ENCODE measurements around the gene GARIN1A. TPM values are rescaled to one million over a fixed set of nuclear protein-coding genes. Genes with fewer than 3 reads are reported as not detected.
"Not testable (repeated sequence)": the region's sequence is repeated elsewhere in the genome, so short reads cannot be mapped to it uniquely, and the experiment has no call there.

Gene GARIN1A
- total RNA-seq, 1 experiment from 2014 or later: 0.68 TPM

GRCh38 chr7:128663223-128663622, 8.9 kb upstream of the GARIN1A start:
- not testable (repeated sequence) for H3K27ac ChIP-seq; H3K4me1 ChIP-seq (replicated peaks); H3K27me3 ChIP-seq (replicated peaks); H3K36me3 ChIP-seq; DNase-seq (ENCODE audit: low read depth in 1 of 2, low spot score in 2 of 2); H3K4me3 ChIP-seq
- peaks cover 10% of the 10 kb centered on the region; the same call in 1 of the 2 replicates for H3K9me3 ChIP-seq (replicated peaks)

DNA sequence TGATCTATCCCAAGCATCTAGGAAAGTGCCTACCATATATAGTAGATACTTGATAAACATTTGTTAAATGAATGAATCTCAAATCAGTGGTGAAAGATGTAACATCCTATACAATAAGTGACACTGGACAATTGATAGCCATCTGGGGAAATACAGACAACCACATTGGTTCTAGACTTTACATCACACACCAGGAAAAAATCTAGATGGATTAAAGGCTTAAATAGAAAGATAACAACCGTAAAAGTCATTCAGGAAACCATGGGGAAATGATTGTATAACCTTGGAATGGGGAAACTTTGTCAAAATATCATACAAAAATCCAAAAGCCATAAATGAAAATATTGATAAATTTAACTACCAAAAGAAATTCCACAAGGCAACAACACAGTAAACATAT, 7.0 kb upstream of the GARIN1A start:
- no peaks in the 10 kb centered on the region for H3K27me3 ChIP-seq (replicated peaks)
- H3K27ac ChIP-seq: no peak overlapping the region
- H3K4me3 ChIP-seq: no peak overlapping the region
- no peak for DNase-seq (ENCODE audit: low read depth in 1 of 2, low spot score in 2 of 2)
- peaks cover 10% of the 10 kb centered on the region; the same call in 1 of the 2 replicates for H3K9me3 ChIP-seq (replicated peaks)
- H3K36me3 ChIP-seq: peaks cover 3% of the 10 kb centered on the region; the same call in 1 of the 2 replicates
- H3K4me1 ChIP-seq (replicated peaks): no peaks in the 10 kb centered on the region

- H3K27ac ChIP-seq: no peak overlapping the region
- H3K36me3 ChIP-seq: peaks cover 3% of the 10 kb centered on the region; the same call in 1 of the 2 replicates
- H3K9me3 ChIP-seq (replicated peaks): peaks cover 9% of the 10 kb centered on the region; the same call in 1 of the 2 replicates
- no peaks in the 10 kb centered on the region for H3K27me3 ChIP-seq (replicated peaks)
- no peaks in the 10 kb centered on the region for H3K4me1 ChIP-seq (replicated peaks)
- no peak overlapping the region for H3K4me3 ChIP-seq
- DNase-seq (ENCODE audit: low read depth in 1 of 2, low spot score in 2 of 2): peak in 1 of 2 experiments; percentile 16
These were observed 5.9 kb upstream of the GARIN1A start for GRCh38 chr7:128666200-128666599.

GRCh38 chr7:128672927-128673517, 930 bp downstream of the GARIN1A start:
- Histone ChIP-seq H3K4me1 (replicated peaks) (no peaks in the 10 kb centered on the region), H3K27me3 (replicated peaks) (no peaks in the 10 kb centered on the region), H3K9me3 (replicated peaks) (no peaks in the 10 kb centered on the region), H3K27ac (no peak overlapping the region), H3K36me3 (no peaks in the 10 kb centered on the region), H3K4me3 (no peak overlapping the region)
- DNase-seq (ENCODE audit: low read depth in 1 of 2, low spot score in 2 of 2): peak in 1 of 2 experiments; percentile 19

GRCh38 chr7:128673571-128673970, 1.5 kb downstream of the GARIN1A start:
- Histone ChIP-seq H3K27ac (no peak overlapping the region), H3K27me3 (replicated peaks) (no peaks in the 10 kb centered on the region), H3K4me3 (no peak overlapping the region), H3K9me3 (replicated peaks) (no peaks in the 10 kb centered on the region), H3K4me1 (replicated peaks) (no peaks in the 10 kb centered on the region), H3K36me3 (no peaks in the 10 kb centered on the region)
- DNase-seq (ENCODE audit: low read depth in 1 of 2, low spot score in 2 of 2): no peak

- DNase-seq (ENCODE audit: low read depth in 1 of 2, low spot score in 2 of 2): no peak
- Histone ChIP-seq H3K27ac (no peak overlapping the region), H3K36me3 (no peaks in the 10 kb centered on the region), H3K4me1 (replicated peaks) (no peaks in the 10 kb centered on the region), H3K4me3 (no peak overlapping the region), H3K9me3 (replicated peaks) (no peaks in the 10 kb centered on the region), H3K27me3 (replicated peaks) (no peaks in the 10 kb centered on the region)
These were observed 4.6 kb downstream of the GARIN1A start for GRCh38 chr7:128676665-128677064.

DNA sequence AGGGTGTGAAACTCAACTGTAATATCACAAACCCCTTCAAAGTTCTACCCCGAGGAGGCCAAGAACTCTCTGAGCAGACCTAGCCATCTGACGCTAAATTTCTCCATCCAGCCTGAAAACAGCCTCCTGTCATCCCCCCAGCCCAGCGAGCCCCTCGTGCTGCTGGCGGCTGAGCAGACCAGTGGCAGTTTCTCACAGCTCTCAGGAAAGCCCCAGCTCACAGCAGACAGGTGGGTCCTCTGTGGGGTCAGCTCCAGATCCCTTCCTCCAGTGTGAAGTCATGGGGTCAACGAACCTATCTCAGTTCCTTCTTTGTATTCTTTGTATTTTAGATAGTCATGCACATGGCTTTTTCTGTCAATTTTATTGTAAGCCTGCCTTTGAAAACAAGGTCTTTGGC, 7.8 kb downstream of the GARIN1A start:
- H3K36me3 ChIP-seq: no peaks in the 10 kb centered on the region
- H3K27ac ChIP-seq: no peak overlapping the region
- no peak overlapping the region for H3K4me3 ChIP-seq
- no peak for DNase-seq (ENCODE audit: low read depth in 1 of 2, low spot score in 2 of 2)
- no peaks in the 10 kb centered on the region for H3K9me3 ChIP-seq (replicated peaks)
- no peaks in the 10 kb centered on the region for H3K27me3 ChIP-seq (replicated peaks)
- no peaks in the 10 kb centered on the region for H3K4me1 ChIP-seq (replicated peaks)

- H3K36me3 ChIP-seq: no peaks in the 10 kb centered on the region; the same call in 1 of the 2 replicates
- H3K9me3 ChIP-seq (replicated peaks): no peaks in the 10 kb centered on the region
- H3K4me3 ChIP-seq: no peak overlapping the region
- no peaks in the 10 kb centered on the region for H3K27me3 ChIP-seq (replicated peaks)
- no peak for DNase-seq (ENCODE audit: low read depth in 1 of 2, low spot score in 2 of 2)
- H3K27ac ChIP-seq: no peak overlapping the region
- H3K4me1 ChIP-seq (replicated peaks): no peaks in the 10 kb centered on the region
These were observed 9.9 kb downstream of the GARIN1A start for GRCh38 chr7:128681794-128682537.

GRCh38 chr7:128683270-128683669, 11.2 kb downstream of the GARIN1A start:
- H3K9me3 ChIP-seq (replicated peaks); H3K36me3 ChIP-seq; H3K4me3 ChIP-seq; H3K4me1 ChIP-seq (replicated peaks); DNase-seq (ENCODE audit: low read depth in 1 of 2, low spot score in 2 of 2); H3K27ac ChIP-seq; H3K27me3 ChIP-seq (replicated peaks): not testable (repeated sequence)

DNA sequence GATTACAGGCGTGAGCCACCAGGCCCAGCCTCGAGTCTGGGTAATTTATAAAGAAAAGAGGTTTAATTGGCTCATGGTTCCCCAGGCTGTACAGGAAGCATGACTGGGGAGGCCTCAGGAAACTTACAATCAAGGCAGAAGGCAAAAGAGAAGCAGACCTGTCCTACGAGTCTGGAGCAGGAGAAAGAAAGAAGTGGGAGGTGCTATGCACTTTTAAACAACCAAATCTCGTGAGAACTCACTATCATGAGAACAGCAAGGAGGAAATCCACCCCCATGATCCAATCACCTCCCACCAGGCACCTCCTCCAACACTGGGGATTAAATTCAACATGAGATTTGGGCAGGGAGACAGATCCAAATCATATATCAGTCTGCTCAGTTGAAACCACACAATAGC, 11.6 kb downstream of the GARIN1A start:
- H3K9me3 ChIP-seq (replicated peaks); H3K27ac ChIP-seq; H3K4me3 ChIP-seq; H3K36me3 ChIP-seq; H3K4me1 ChIP-seq (replicated peaks); H3K27me3 ChIP-seq (replicated peaks); DNase-seq (ENCODE audit: low read depth in 1 of 2, low spot score in 2 of 2): not testable (repeated sequence)

GRCh38 chr7:128687131-128687530, 15.0 kb downstream of the GARIN1A start:
- H3K27me3 ChIP-seq (replicated peaks): no peaks in the 10 kb centered on the region
- no peaks in the 10 kb centered on the region for H3K4me1 ChIP-seq (replicated peaks)
- no peaks in the 10 kb centered on the region for H3K9me3 ChIP-seq (replicated peaks)
- H3K4me3 ChIP-seq: no peak overlapping the region
- H3K36me3 ChIP-seq: no peaks in the 10 kb centered on the region; the same call in 1 of the 2 replicates
- DNase-seq (ENCODE audit: low read depth in 1 of 2, low spot score in 2 of 2): no peak
- no peak overlapping the region for H3K27ac ChIP-seq

DNA sequence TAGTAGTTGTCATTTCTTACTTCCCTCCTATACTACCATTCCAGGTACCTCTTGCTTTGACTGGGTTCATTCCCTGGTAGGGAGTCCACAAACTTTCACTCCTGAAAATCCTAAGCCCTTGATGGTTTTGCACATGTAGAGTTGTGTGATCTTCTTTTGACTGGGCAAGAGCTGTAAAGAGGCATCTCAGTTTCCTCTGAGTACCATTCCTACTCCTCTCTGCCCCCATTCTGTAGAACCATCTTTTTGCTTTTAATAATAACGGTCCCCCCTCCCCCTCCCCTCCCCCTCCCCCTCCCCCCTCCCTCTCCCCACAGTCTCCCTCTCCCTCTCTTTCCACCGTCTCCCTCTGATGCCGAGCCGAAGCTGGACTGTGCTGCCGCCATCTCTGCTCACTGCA, 16.4 kb downstream of the GARIN1A start:
- H3K36me3 ChIP-seq: no peaks in the 10 kb centered on the region; the same call in 1 of the 2 replicates
- DNase-seq (ENCODE audit: low read depth in 1 of 2, low spot score in 2 of 2): no peak
- no peaks in the 10 kb centered on the region for H3K9me3 ChIP-seq (replicated peaks)
- no peak overlapping the region for H3K4me3 ChIP-seq
- no peak overlapping the region for H3K27ac ChIP-seq
- H3K27me3 ChIP-seq (replicated peaks): no peaks in the 10 kb centered on the region
- no peaks in the 10 kb centered on the region for H3K4me1 ChIP-seq (replicated peaks)

- not testable (repeated sequence) for H3K27me3 ChIP-seq (replicated peaks); H3K9me3 ChIP-seq (replicated peaks); H3K27ac ChIP-seq; H3K4me1 ChIP-seq (replicated peaks); DNase-seq (ENCODE audit: low read depth in 1 of 2, low spot score in 2 of 2); H3K4me3 ChIP-seq; H3K36me3 ChIP-seq
These were observed 17.3 kb downstream of the GARIN1A start for GRCh38 chr7:128689161-128689935.

DNA sequence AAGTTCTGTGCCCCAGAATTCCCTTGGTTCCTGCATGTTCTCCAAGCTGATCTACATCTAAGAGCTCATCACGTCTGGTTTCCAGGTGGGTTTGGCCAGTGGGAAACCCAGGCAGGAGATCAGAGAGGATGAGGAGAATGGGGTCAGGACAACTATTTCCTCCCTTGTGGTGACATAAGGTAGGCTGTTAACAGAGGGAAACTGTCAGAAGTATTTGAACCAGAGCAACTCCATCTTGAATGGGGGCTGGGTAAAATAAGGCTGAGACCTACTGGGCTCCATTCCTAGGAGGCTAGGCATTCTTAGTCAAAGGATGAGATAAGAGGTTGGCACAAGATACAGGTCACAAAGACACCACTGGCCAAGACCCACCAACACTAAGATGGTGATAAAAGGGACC, 19.1 kb downstream of the GARIN1A start:
- H3K4me1 ChIP-seq (replicated peaks): no peaks in the 10 kb centered on the region
- H3K36me3 ChIP-seq: no peaks in the 10 kb centered on the region
- H3K9me3 ChIP-seq (replicated peaks): no peaks in the 10 kb centered on the region
- no peak overlapping the region for H3K27ac ChIP-seq
- H3K4me3 ChIP-seq: no peak overlapping the region
- DNase-seq (ENCODE audit: low read depth in 1 of 2, low spot score in 2 of 2): no peak
- H3K27me3 ChIP-seq (replicated peaks): no peaks in the 10 kb centered on the region
